Cardiac septum (tissue), 1 donor: ENCODE data around the gene LUC7L3. TPM values are rescaled to one million over a fixed set of nuclear protein-coding genes. Genes with fewer than 3 reads are reported as not detected.

Experiments
- DNase-seq: peaks from one replicate; pipeline ENCODE4 v3.0.0-alpha.2; 2020; ENCODE audit warnings: low spot score
- intact Hi-C: fragments of 100-400 bp; cut with DNase I; formaldehyde crosslinking; loops from one replicate; pipeline ENCODE4 v1.14.0; 2022
- total RNA-seq: library from RNA; stranded (reverse); fragmentation: NEBNext Ultra II Directional; extraction: Animal tissue kit (Norgen Biotek cat#: 25700); gene quantifications from one replicate; pipeline ENCODE4 v1.2.1, GENCODE V29; 2021
- donor health status: DM: no; HTN: no; CAD: no.

LUC7L3 gene
- total RNA-seq, 1 donor from 2014 or later, result 78.5 TPM

GRCh38 chr17:50731575-50732460, 12.4 kb downstream of the LUC7L3 start:
- no peak for DNase-seq
- intact Hi-C loops, result no loop called here

GRCh38 chr17:50735287-50735686, 15.9 kb downstream of the LUC7L3 start:
- intact Hi-C loops, result no loop called here
- no peak for DNase-seq

- intact Hi-C loops, result no loop called here
- no peak for DNase-seq
These were observed 17.8 kb downstream of the LUC7L3 start for GRCh38 chr17:50737118-50737698.

GRCh38 chr17:50739098-50739497, 19.7 kb downstream of the LUC7L3 start:
- intact Hi-C loops, result no loop called here
- DNase-seq, result no peak

- intact Hi-C loops, result no loop called here
- DNase-seq, result no peak
These were observed 26.2 kb downstream of the LUC7L3 start for GRCh38 chr17:50745631-50746030.

- intact Hi-C loops, result no loop called here
- no peak for DNase-seq
These were observed 29.8 kb downstream of the LUC7L3 start for GRCh38 chr17:50749245-50749644.

GRCh38 chr17:50754521-50754920, 35.1 kb downstream of the LUC7L3 start:
- no peak for DNase-seq
- intact Hi-C loops, result no loop called here

- intact Hi-C loops, result no loop called here
- DNase-seq, result no peak
These were observed 39.1 kb downstream of the LUC7L3 start for GRCh38 chr17:50758524-50758923.

- DNase-seq, result no peak
- intact Hi-C loops, result no loop called here
These were observed 39.7 kb downstream of the LUC7L3 start for GRCh38 chr17:50758989-50759544.

GRCh38 chr17:50762177-50762576, 42.8 kb downstream of the LUC7L3 start:
- DNase-seq, result no peak
- intact Hi-C loops, result no loop called here

- no peak for DNase-seq
- intact Hi-C loops, result no loop called here
These were observed 44.5 kb downstream of the LUC7L3 start for GRCh38 chr17:50763716-50764475.

- intact Hi-C loops, result no loop called here
- DNase-seq, result no peak
These were observed 45.3 kb downstream of the LUC7L3 start for GRCh38 chr17:50764734-50765149.

GRCh38 chr17:50765454-50766221, 46.2 kb downstream of the LUC7L3 start:
- DNase-seq, result no peak
- intact Hi-C loops, result no loop called here

GRCh38 chr17:50766222-50767023, 47.0 kb downstream of the LUC7L3 start:
- intact Hi-C loops, result no loop called here

GRCh38 chr17:50767030-50767429, 47.6 kb downstream of the LUC7L3 start:
- intact Hi-C loops, result no loop called here
- DNase-seq, result no peak

More at GRCh38 chr17:50766222-50767023, 47.0 kb downstream of the LUC7L3 start:
- DNase-seq, result no peak

- intact Hi-C loops, result no loop called here
- no peak for DNase-seq
These were observed 48.0 kb downstream of the LUC7L3 start, which contains the start of gene ANKRD40CL for GRCh38 chr17:50767446-50767845. Gene ANKRD40CL (minus strand): TSS chr17:50767518. CDS start chr17:50766913, 605 bp downstream.

- no peak for DNase-seq
- intact Hi-C loops, result no loop called here
These were observed 49.0 kb downstream of the LUC7L3 start for GRCh38 chr17:50768346-50768761.

GRCh38 chr17:50769884-50770283, 50.5 kb downstream of the LUC7L3 start:
- intact Hi-C loops, result no loop called here

More at GRCh38 chr17:50769884-50770283, 50.5 kb downstream of the LUC7L3 start:
- DNase-seq, result no peak
